ENCODE data around the gene USP49.

Gene USP49

GRCh38 chr6:41836660-41837052 lies 58.5 kb downstream of the USP49 start:
- H3K4me3 ChIP-seq (ENCODE audit: low read length) = no peak overlapping the region
- H3K27me3 ChIP-seq (ENCODE audit: control insufficient read depth, insufficient read depth, low read length) = no peaks in the 10 kb centered on the region
- no peaks in the 10 kb centered on the region for H3K4me1 ChIP-seq (ENCODE audit: control insufficient read depth, insufficient read depth, low read length)
- no peak overlapping the region for H3K9ac ChIP-seq (ENCODE audit: low read length)
- H3K27ac ChIP-seq (ENCODE audit: low read depth, low read length) = no peak overlapping the region
- no peaks in the 10 kb centered on the region for H3K36me3 ChIP-seq (ENCODE audit: control insufficient read depth, insufficient read depth, low read length)

- Histone ChIP-seq H3K27me3 (ENCODE audit: control insufficient read depth, insufficient read depth, low read length) (no peaks in the 10 kb centered on the region), H3K4me3 (ENCODE audit: low read length) (no peak overlapping the region), H3K36me3 (ENCODE audit: control insufficient read depth, insufficient read depth, low read length) (no peaks in the 10 kb centered on the region), H3K9ac (ENCODE audit: low read length) (no peak overlapping the region), H3K27ac (ENCODE audit: low read depth, low read length) (no peak overlapping the region), H3K4me1 (ENCODE audit: control insufficient read depth, insufficient read depth, low read length) (no peaks in the 10 kb centered on the region)
Measured at GRCh38 chr6:41836022-41836659, 59.0 kb downstream of the USP49 start.

- no peaks in the 10 kb centered on the region for H3K27me3 ChIP-seq (ENCODE audit: control insufficient read depth, insufficient read depth, low read length)
- no peak overlapping the region for H3K9ac ChIP-seq (ENCODE audit: low read length)
- no peaks in the 10 kb centered on the region for H3K36me3 ChIP-seq (ENCODE audit: control insufficient read depth, insufficient read depth, low read length)
- no peaks in the 10 kb centered on the region for H3K4me1 ChIP-seq (ENCODE audit: control insufficient read depth, insufficient read depth, low read length)
- no peak overlapping the region for H3K27ac ChIP-seq (ENCODE audit: low read depth, low read length)
- H3K4me3 ChIP-seq (ENCODE audit: low read length) = no peak overlapping the region
Measured at GRCh38 chr6:41832263-41832662, 62.9 kb downstream of the USP49 start.

- Histone ChIP-seq H3K27me3 (ENCODE audit: control insufficient read depth, insufficient read depth, low read length) (no peaks in the 10 kb centered on the region), H3K4me1 (ENCODE audit: control insufficient read depth, insufficient read depth, low read length) (no peaks in the 10 kb centered on the region), H3K9ac (ENCODE audit: low read length) (no peak overlapping the region), H3K36me3 (ENCODE audit: control insufficient read depth, insufficient read depth, low read length) (no peaks in the 10 kb centered on the region), H3K4me3 (ENCODE audit: low read length) (no peak overlapping the region), H3K27ac (ENCODE audit: low read depth, low read length) (no peak overlapping the region)
Measured at GRCh38 chr6:41826343-41827022, 68.7 kb downstream of the USP49 start.

- H3K9ac ChIP-seq (ENCODE audit: low read length) = no peak overlapping the region
- H3K36me3 ChIP-seq (ENCODE audit: control insufficient read depth, insufficient read depth, low read length) = no peaks in the 10 kb centered on the region
Measured at GRCh38 chr6:41824571-41825569, 70.3 kb downstream of the USP49 start.

GRCh38 chr6:41823178-41823577 lies 72.0 kb downstream of the USP49 start:
- Histone ChIP-seq H3K4me1 (ENCODE audit: control insufficient read depth, insufficient read depth, low read length) (no peaks in the 10 kb centered on the region), H3K27ac (ENCODE audit: low read depth, low read length) (no peak overlapping the region), H3K9ac (ENCODE audit: low read length) (no peak overlapping the region), H3K4me3 (ENCODE audit: low read length) (no peak overlapping the region), H3K36me3 (ENCODE audit: control insufficient read depth, insufficient read depth, low read length) (no peaks in the 10 kb centered on the region), H3K27me3 (ENCODE audit: control insufficient read depth, insufficient read depth, low read length) (no peaks in the 10 kb centered on the region)

More at GRCh38 chr6:41824571-41825569, 70.3 kb downstream of the USP49 start:
- Histone ChIP-seq H3K27me3 (ENCODE audit: control insufficient read depth, insufficient read depth, low read length) (no peaks in the 10 kb centered on the region), H3K4me1 (ENCODE audit: control insufficient read depth, insufficient read depth, low read length) (no peaks in the 10 kb centered on the region), H3K4me3 (ENCODE audit: low read length) (no peak overlapping the region), H3K27ac (ENCODE audit: low read depth, low read length) (no peak overlapping the region)

GRCh38 chr6:41822021-41822420 lies 73.2 kb downstream of the USP49 start:
- H3K4me1 ChIP-seq (ENCODE audit: control insufficient read depth, insufficient read depth, low read length) = no peaks in the 10 kb centered on the region
- no peak overlapping the region for H3K27ac ChIP-seq (ENCODE audit: low read depth, low read length)
- H3K4me3 ChIP-seq (ENCODE audit: low read length) = no peak overlapping the region
- H3K36me3 ChIP-seq (ENCODE audit: control insufficient read depth, insufficient read depth, low read length) = no peaks in the 10 kb centered on the region
- H3K27me3 ChIP-seq (ENCODE audit: control insufficient read depth, insufficient read depth, low read length) = no peaks in the 10 kb centered on the region
- H3K9ac ChIP-seq (ENCODE audit: low read length) = no peak overlapping the region

- Histone ChIP-seq H3K9ac (ENCODE audit: low read length) (no peak overlapping the region), H3K36me3 (ENCODE audit: control insufficient read depth, insufficient read depth, low read length) (no peaks in the 10 kb centered on the region), H3K27ac (ENCODE audit: low read depth, low read length) (no peak overlapping the region), H3K4me3 (ENCODE audit: low read length) (no peak overlapping the region), H3K4me1 (ENCODE audit: control insufficient read depth, insufficient read depth, low read length) (no peaks in the 10 kb centered on the region), H3K27me3 (ENCODE audit: control insufficient read depth, insufficient read depth, low read length) (no peaks in the 10 kb centered on the region)
Measured at GRCh38 chr6:41821266-41821665, 73.9 kb downstream of the USP49 start.

GRCh38 chr6:41818271-41819054 lies 76.7 kb downstream of the USP49 start:
- Histone ChIP-seq H3K4me1 (ENCODE audit: control insufficient read depth, insufficient read depth, low read length) (no peaks in the 10 kb centered on the region), H3K27me3 (ENCODE audit: control insufficient read depth, insufficient read depth, low read length) (no peaks in the 10 kb centered on the region), H3K36me3 (ENCODE audit: control insufficient read depth, insufficient read depth, low read length) (no peaks in the 10 kb centered on the region), H3K9ac (ENCODE audit: low read length) (no peak overlapping the region), H3K27ac (ENCODE audit: low read depth, low read length) (no peak overlapping the region), H3K4me3 (ENCODE audit: low read length) (no peak overlapping the region)

- Histone ChIP-seq H3K27ac (ENCODE audit: low read depth, low read length) (no peak overlapping the region), H3K9ac (ENCODE audit: low read length) (no peak overlapping the region), H3K4me1 (ENCODE audit: control insufficient read depth, insufficient read depth, low read length) (no peaks in the 10 kb centered on the region)
Measured at GRCh38 chr6:41815587-41815986, 79.6 kb downstream of the USP49 start.

GRCh38 chr6:41814629-41815028 lies 80.5 kb downstream of the USP49 start:
- no peaks in the 10 kb centered on the region for H3K4me1 ChIP-seq (ENCODE audit: control insufficient read depth, insufficient read depth, low read length)
- H3K9ac ChIP-seq (ENCODE audit: low read length) = no peak overlapping the region
- H3K36me3 ChIP-seq (ENCODE audit: control insufficient read depth, insufficient read depth, low read length) = no peaks in the 10 kb centered on the region
- no peak overlapping the region for H3K4me3 ChIP-seq (ENCODE audit: low read length)
- no peak overlapping the region for H3K27ac ChIP-seq (ENCODE audit: low read depth, low read length)
- no peaks in the 10 kb centered on the region for H3K27me3 ChIP-seq (ENCODE audit: control insufficient read depth, insufficient read depth, low read length)

More at GRCh38 chr6:41815587-41815986, 79.6 kb downstream of the USP49 start:
- no peaks in the 10 kb centered on the region for H3K36me3 ChIP-seq (ENCODE audit: control insufficient read depth, insufficient read depth, low read length)
- no peaks in the 10 kb centered on the region for H3K27me3 ChIP-seq (ENCODE audit: control insufficient read depth, insufficient read depth, low read length)
- H3K4me3 ChIP-seq (ENCODE audit: low read length) = no peak overlapping the region

GRCh38 chr6:41813956-41814355 lies 81.2 kb downstream of the USP49 start:
- Histone ChIP-seq H3K9ac (ENCODE audit: low read length) (no peak overlapping the region), H3K36me3 (ENCODE audit: control insufficient read depth, insufficient read depth, low read length) (no peaks in the 10 kb centered on the region), H3K4me1 (ENCODE audit: control insufficient read depth, insufficient read depth, low read length) (no peaks in the 10 kb centered on the region), H3K4me3 (ENCODE audit: low read length) (no peak overlapping the region), H3K27ac (ENCODE audit: low read depth, low read length) (no peak overlapping the region), H3K27me3 (ENCODE audit: control insufficient read depth, insufficient read depth, low read length) (no peaks in the 10 kb centered on the region)
